Thoracic aorta (tissue), 2 donors: Measurements from ENCODE around the gene FOXP1. TPM values are rescaled to one million over a fixed set of nuclear protein-coding genes. Genes with fewer than 3 reads are reported as not detected.
A peak's percentile ranks its signal among the peaks of the same experiment; 100 is the strongest.

Experiments
- ATAC-seq: fragments of 150-250 bp; one replicate; pipeline ENCODE4 v1.8.0; 2017; ENCODE audit warnings: low read depth; ENCODE audit not compliant: insufficient number of reproducible peaks, low FRiP score
- DNase-seq: peaks from one replicate; pipeline ENCODE4 v3.0.0-alpha.2; 2020; ENCODE audit warnings: low spot score
- H3K27ac ChIP-seq, 2 donors: fragments of 200-600 bp; sonication (generic); 1 replicate in 1 of 2; 2 replicates in 1 of 2; pipeline ENCODE4 v1.5.1; 2016; ENCODE audit warnings: mild to moderate bottlenecking in 2 of 2, moderate library complexity in 2 of 2
- H3K27me3 ChIP-seq: fragments of 200-600 bp; sonication (generic); replicated peaks from 2 replicates; pipeline ENCODE4 v1.6.0; 2016; ENCODE audit warnings: mild to moderate bottlenecking; ENCODE audit not compliant: insufficient read depth
- H3K36me3 ChIP-seq: fragments of 200-600 bp; sonication (generic); one replicate; pipeline ENCODE4 v1.5.1; 2016
- H3K4me1 ChIP-seq, 2 donors: fragments of 200-600 bp; sonication (generic); 1 replicate in 1 of 2; 2 replicates in 1 of 2; pipeline versions ENCODE4 v1.5.1 to v1.6.0; 2016; ENCODE audit warnings: low read depth in 2 of 2, mild to moderate bottlenecking in 1 of 2; ENCODE audit not compliant: control insufficient read depth in 1 of 2
- H3K4me3 ChIP-seq: fragments of 200-600 bp; sonication (generic); 2 replicates; pipeline ENCODE4 v1.5.1; 2016; ENCODE audit warnings: mild to moderate bottlenecking
- H3K9me3 ChIP-seq: fragments of 200-600 bp; sonication (generic); 2 replicates; pipeline ENCODE4 v1.5.1; 2016
- CTCF ChIP-seq: fragments of 200-600 bp; sonication (generic); IDR thresholded peaks from one replicate; pipeline ENCODE4 v1.5.1; 2019; ENCODE audit warnings: antibody characterized with exemption
- total RNA-seq, 2 donors: library from RNA; depleted of rRNA; stranded (reverse); fragments of >200 nt; gene quantifications; one replicate each; pipeline versions ENCODE4 v1.1.0 to v1.2.3, GENCODE V29; 2016

Gene FOXP1
- total RNA-seq, 2 donors from 2014 or later, result 176 to 255 TPM

DNA sequence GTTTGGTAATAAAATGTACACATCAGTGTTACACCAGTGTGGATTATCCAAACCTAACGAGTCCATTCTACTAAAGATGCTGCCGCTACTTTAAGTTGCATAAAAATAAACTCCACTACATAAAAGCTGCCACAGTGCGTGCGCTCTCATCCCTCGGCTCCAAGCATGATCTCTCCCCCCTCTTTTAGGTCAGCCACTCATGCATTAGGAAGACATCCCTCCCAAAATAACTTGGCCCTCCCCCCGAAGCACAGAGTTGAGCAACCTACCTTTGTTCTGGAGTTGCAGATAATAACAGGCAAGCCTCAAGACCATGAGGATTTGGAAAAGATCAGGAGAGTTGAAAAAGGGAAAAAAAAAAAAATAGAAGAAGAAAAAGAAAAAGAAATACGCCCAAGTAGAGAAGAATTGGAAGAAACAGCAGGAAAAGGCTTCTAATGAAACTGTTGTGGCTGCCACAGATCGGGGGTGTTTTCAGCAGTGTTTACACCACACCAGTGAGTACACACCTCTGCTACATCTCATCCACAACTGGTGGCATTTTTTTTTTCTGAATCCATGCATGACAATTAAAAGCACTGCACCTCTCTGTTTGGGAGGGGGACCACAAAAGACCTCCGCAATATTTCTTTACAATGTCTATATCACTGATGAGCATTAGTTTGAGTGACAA, 339.2 kb downstream of the FOXP1 start:
- no peaks in the 10 kb centered on the region for H3K27me3 ChIP-seq
- no peaks in the 10 kb centered on the region for H3K36me3 ChIP-seq
- H3K27ac ChIP-seq, result peak overlapping the region; percentile 81 to 91
- DNase-seq (no peak), ATAC-seq (peak; percentile 63)
- peaks cover 12 to 57% of the 10 kb centered on the region in 2 donors for H3K4me1 ChIP-seq
- peak overlapping the region; percentile 75 for H3K4me3 ChIP-seq
- H3K9me3 ChIP-seq, result no peaks in the 10 kb centered on the region
- TF ChIP-seq CTCF, result peak; percentile 29

DNA sequence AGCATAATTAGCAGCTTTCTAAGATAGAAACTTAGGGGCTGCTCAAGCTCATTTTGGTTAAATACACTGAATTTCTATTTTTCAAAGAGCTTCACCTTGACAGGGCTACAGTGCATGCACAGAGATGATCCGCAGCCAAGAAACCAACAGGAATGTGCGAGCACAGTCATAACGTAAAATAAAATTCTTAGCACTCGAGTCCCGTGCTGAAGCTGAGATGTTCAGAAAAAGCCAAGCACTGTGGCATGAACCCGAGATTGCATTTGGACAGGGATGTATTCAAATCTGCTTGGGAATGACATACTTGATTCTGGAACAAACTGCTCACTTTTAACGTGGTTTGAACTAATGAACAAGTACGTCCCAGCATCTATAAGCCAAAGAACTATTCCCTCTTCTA, 340.3 kb downstream of the FOXP1 start:
- peak overlapping the region; percentile 75 for H3K4me3 ChIP-seq
- no peaks in the 10 kb centered on the region for H3K9me3 ChIP-seq
- no peaks in the 10 kb centered on the region for H3K27me3 ChIP-seq
- DNase-seq (no peak), ATAC-seq (no peak)
- TF ChIP-seq CTCF, result no peak
- H3K36me3 ChIP-seq, result no peaks in the 10 kb centered on the region
- peak overlapping the region; percentile 81 to 91 for H3K27ac ChIP-seq
- H3K4me1 ChIP-seq, result peaks cover 16 to 58% of the 10 kb centered on the region in 2 donors

- ATAC-seq (no peak), DNase-seq (no peak)
- no peaks in the 10 kb centered on the region for H3K27me3 ChIP-seq
- H3K9me3 ChIP-seq, result no peaks in the 10 kb centered on the region
- H3K4me1 ChIP-seq, result peaks cover 27 to 61% of the 10 kb centered on the region in 2 donors
- peak overlapping the region; percentile 75 for H3K4me3 ChIP-seq
- no peaks in the 10 kb centered on the region for H3K36me3 ChIP-seq
- TF ChIP-seq CTCF, result no peak
- H3K27ac ChIP-seq, result peak overlapping the region; percentile 81 to 91
Observed at GRCh38 chr3:71241981-71242560, 341.5 kb downstream of the FOXP1 start.

DNA sequence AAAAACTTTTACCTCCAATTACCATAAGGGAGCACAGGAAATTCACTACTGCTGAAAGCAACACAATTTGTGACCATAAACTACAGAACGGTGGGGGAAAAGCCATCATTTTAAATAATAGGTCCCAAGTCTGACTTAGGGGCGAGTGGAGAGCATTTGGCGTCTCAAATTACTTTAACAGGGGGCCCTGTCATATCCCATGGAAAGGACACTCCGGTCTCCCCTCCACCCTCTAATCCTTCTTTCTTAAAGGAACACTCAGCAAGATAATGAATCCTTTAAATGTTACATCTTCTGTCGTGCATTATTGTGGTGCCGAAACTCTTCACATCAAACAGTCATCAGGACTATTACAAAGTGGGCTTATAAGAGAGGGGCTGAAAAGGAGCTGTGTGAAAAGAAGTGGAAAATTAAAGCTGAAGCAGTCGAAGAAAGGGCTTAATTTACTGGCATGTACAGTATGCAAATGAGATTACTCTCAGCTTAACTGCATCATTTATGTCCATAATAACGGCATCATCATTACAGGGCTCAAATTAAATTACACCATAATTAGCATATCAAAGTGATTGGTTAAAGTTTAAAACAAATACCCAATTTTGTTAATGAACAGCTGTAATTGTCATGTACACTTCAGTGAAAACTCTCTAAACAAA, 342.2 kb downstream of the FOXP1 start:
- ATAC-seq, result no peak
- no peak for TF ChIP-seq CTCF
- H3K4me3 ChIP-seq, result peak overlapping the region; percentile 75
- no peaks in the 10 kb centered on the region for H3K36me3 ChIP-seq
- H3K27ac ChIP-seq, result peak overlapping the region; percentile 81 to 91
- no peaks in the 10 kb centered on the region for H3K27me3 ChIP-seq
- no peaks in the 10 kb centered on the region for H3K9me3 ChIP-seq
- peaks cover 27 to 56% of the 10 kb centered on the region in 2 donors for H3K4me1 ChIP-seq
- DNase-seq, result no peak

DNA sequence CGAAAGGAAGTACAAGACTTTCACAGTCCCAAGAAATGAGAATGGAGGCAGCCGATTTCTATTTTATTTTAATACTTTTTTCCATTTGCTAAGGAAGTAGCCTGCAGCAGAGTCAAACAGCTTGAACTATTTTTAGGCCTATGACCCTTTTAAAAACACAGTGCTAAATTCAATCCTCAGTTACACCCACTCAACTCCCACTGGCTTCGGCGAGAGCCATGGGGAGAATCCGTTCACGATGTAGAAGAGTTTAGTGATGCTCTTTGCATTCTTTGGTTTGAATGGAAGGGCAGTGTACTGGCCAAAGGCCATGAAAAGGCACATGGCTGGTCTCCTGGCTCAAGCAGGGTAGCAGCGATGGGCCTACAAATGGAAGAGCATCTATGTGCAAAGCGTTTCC, 343.5 kb downstream of the FOXP1 start:
- Histone ChIP-seq H3K4me3 (peak overlapping the region; percentile 75), H3K27ac (peak overlapping the region; percentile 81 to 91)
- peak; percentile 76 for ATAC-seq

More for the DNA sequence above, 343.5 kb downstream of the FOXP1 start:
- no peak for TF ChIP-seq CTCF
- no peaks in the 10 kb centered on the region for H3K27me3 ChIP-seq
- no peak for DNase-seq
- peaks cover 32 to 54% of the 10 kb centered on the region in 2 donors for H3K4me1 ChIP-seq
- H3K9me3 ChIP-seq, result no peaks in the 10 kb centered on the region
- H3K36me3 ChIP-seq, result no peaks in the 10 kb centered on the region
